ENCODE data around the gene DEFB116. TPM values are rescaled to one million over a fixed set of nuclear protein-coding genes. Genes with fewer than 3 reads are reported as not detected.

Gene DEFB116
- not detected in 2 replicates for total RNA-seq
- total RNA-seq (2013): not detected
- polyA plus RNA-seq: not detected in 2 replicates
- not detected in 2 replicates for polyA minus RNA-seq

- H3K79me2 ChIP-seq (ENCODE audit: control insufficient read depth, insufficient read depth, low read length): no peaks in the 10 kb centered on the region
- intact Hi-C loops (cut with micrococcal nuclease): no loop called here
- H4K20me1 ChIP-seq (ENCODE audit: control insufficient read depth, insufficient read depth, low read length, poor library complexity, severe bottlenecking): no peaks in the 10 kb centered on the region
- no peaks in the 10 kb centered on the region for H3K9me3 ChIP-seq (ENCODE audit: control extremely low read depth in 1 of 3, control insufficient read depth in 2 of 3, insufficient read depth in 1 of 3, low read length in 2 of 3)
- H3K36me3 ChIP-seq (replicated peaks in 1 of 2; ENCODE audit: control extremely low read depth in 1 of 2, control insufficient read depth in 1 of 2, extremely low read depth in 1 of 2, insufficient read depth in 2 of 2, low read length in 1 of 2): no peaks in the 10 kb centered on the region
- WGBS (ENCODE audit: insufficient coverage): 71% methylated on average over 3 of the region's 8 CpGs
- H3K4me3 ChIP-seq (ENCODE audit: control extremely low read depth in 1 of 5, extremely low read depth in 1 of 5, insufficient read depth in 1 of 5, low read depth in 2 of 5, low read length in 4 of 5): no peak within 1 kb of the TSS
- no peak within 1 kb of the TSS for H3K27ac ChIP-seq (ENCODE audit: low read length in 2 of 2)
- Mint-ChIP-seq H3K4me3 (no peak within 1 kb of the TSS), H3K9me3 (ENCODE audit: insufficient read depth) (no peaks in the 10 kb centered on the region), H3K27me3 (no peaks in the 10 kb centered on the region), H3K27ac (no peak within 1 kb of the TSS), H3K4me1 (no peaks in the 10 kb centered on the region)
- no peak for DNase-seq
- ATAC-seq (ENCODE audit: low read depth): no peak
- H3K27me3 ChIP-seq (replicated peaks in 1 of 4; ENCODE audit: control extremely low read depth in 1 of 4, control insufficient read depth in 3 of 4, insufficient read depth in 4 of 4, low read length in 3 of 4): no peaks in the 10 kb centered on the region
- POLR2A ChIA-PET: no interaction called here
- H2AFZ ChIP-seq (ENCODE audit: insufficient read depth, low read depth, low read length, poor library complexity, severe bottlenecking): no peak within 1 kb of the TSS
- H3K4me2 ChIP-seq (replicated peaks; ENCODE audit: low read depth, low read length, poor library complexity, severe bottlenecking): no peak within 1 kb of the TSS
- no peaks in the 10 kb centered on the region for H3K4me1 ChIP-seq (ENCODE audit: control insufficient read depth in 2 of 2, insufficient read depth in 2 of 2, low read length in 2 of 2)
- CTCF ChIA-PET: no interaction called here
- H3K9ac ChIP-seq (ENCODE audit: low read length): no peak within 1 kb of the TSS
- no peak for TF ChIP-seq EZH2 (IDR thresholded peaks at IDR 0.05; ENCODE audit: borderline replicate concordance, insufficient read depth, low read depth, low read length, poor library complexity, severe bottlenecking)
- no peak for TF ChIP-seq CTCF (IDR thresholded peaks at IDR 0.05)
Measured at GRCh38 chr20:31308535-31309162, at the start of gene DEFB116. Gene DEFB116 (minus strand): TSS chr20:31308585. CDS start chr20:31308585, 0 bp downstream.

GRCh38 chr20:31355981-31356380 is 47.6 kb upstream of the DEFB116 start:
- Histone ChIP-seq H3K9me3 (ENCODE audit: control extremely low read depth in 1 of 3, control insufficient read depth in 2 of 3, insufficient read depth in 1 of 3, low read length in 2 of 3) (no peaks in the 10 kb centered on the region), H3K27me3 (replicated peaks in 1 of 4; ENCODE audit: control extremely low read depth in 1 of 4, control insufficient read depth in 3 of 4, insufficient read depth in 4 of 4, low read length in 3 of 4) (no peaks in the 10 kb centered on the region), H3K27ac (ENCODE audit: low read length in 2 of 2) (no peak overlapping the region), H3K36me3 (replicated peaks in 1 of 2; ENCODE audit: control extremely low read depth in 1 of 2, control insufficient read depth in 1 of 2, extremely low read depth in 1 of 2, insufficient read depth in 2 of 2, low read length in 1 of 2) (no peaks in the 10 kb centered on the region), H4K20me1 (ENCODE audit: control insufficient read depth, insufficient read depth, low read length, poor library complexity, severe bottlenecking) (no peaks in the 10 kb centered on the region), H3K4me2 (replicated peaks; ENCODE audit: low read depth, low read length, poor library complexity, severe bottlenecking) (no peak overlapping the region), H3K4me3 (ENCODE audit: control extremely low read depth in 1 of 5, extremely low read depth in 1 of 5, insufficient read depth in 1 of 5, low read depth in 2 of 5, low read length in 4 of 5) (no peak overlapping the region), H3K79me2 (ENCODE audit: control insufficient read depth, insufficient read depth, low read length) (no peaks in the 10 kb centered on the region), H3K4me1 (ENCODE audit: control insufficient read depth in 2 of 2, insufficient read depth in 2 of 2, low read length in 2 of 2) (no peaks in the 10 kb centered on the region), H2AFZ (ENCODE audit: insufficient read depth, low read depth, low read length, poor library complexity, severe bottlenecking) (no peak overlapping the region), H3K9ac (ENCODE audit: low read length) (no peak overlapping the region)
- no peak for ATAC-seq (ENCODE audit: low read depth)
- intact Hi-C loops (cut with micrococcal nuclease): no loop called here
- ChIA-PET POLR2A (no interaction called here), CTCF (interaction anchor here (0.5 kb wide), 1 partner anchor 28 kb away, joined by 3 read pairs; no protein-coding TSS in a partner anchor)
- H3K9me3 Mint-ChIP-seq (ENCODE audit: insufficient read depth): no peaks in the 10 kb centered on the region
- peaks cover 3% of the 10 kb centered on the region for H3K27me3 Mint-ChIP-seq
- no peak for TF ChIP-seq CTCF (IDR thresholded peaks at IDR 0.05)
- TF ChIP-seq EZH2 (IDR thresholded peaks at IDR 0.05; ENCODE audit: borderline replicate concordance, insufficient read depth, low read depth, low read length, poor library complexity, severe bottlenecking): no peak
- no peak overlapping the region for H3K27ac Mint-ChIP-seq
- no peak overlapping the region for H3K4me3 Mint-ChIP-seq
- no CpG with 5 or more reads among the region's 1 CpG for WGBS (ENCODE audit: insufficient coverage)
- DNase-seq: no peak
- H3K4me1 Mint-ChIP-seq: no peaks in the 10 kb centered on the region

Measured in B cell (primary cell).